HUDEP-2 (cell line): ENCODE data around the gene GABRA4.
A peak's percentile ranks its signal among the peaks of the same experiment; 100 is the strongest.

Experiments used
- DNase-seq, 76 experiments: peaks; one replicate each; lab custom pipeline; 2025; ENCODE audit not compliant: unreplicated experiment in 76 of 76; lab: John Stamatoyannopoulos, UW

Gene GABRA4

GRCh38 chr4:46980851-46981250 lies 12.5 kb downstream of the GABRA4 start:
- no peak for DNase-seq

- DNase-seq, result no peak
Measured at GRCh38 chr4:46979726-46980125, 13.7 kb downstream of the GABRA4 start.

- DNase-seq, result no peak
Measured at GRCh38 chr4:46979283-46979682, 14.1 kb downstream of the GABRA4 start.

- DNase-seq, result no peak
Measured at GRCh38 chr4:46977245-46977644, 16.1 kb downstream of the GABRA4 start.

GRCh38 chr4:46975812-46976553 lies 17.4 kb downstream of the GABRA4 start:
- no peak for DNase-seq

- no peak for DNase-seq
Measured at GRCh38 chr4:46974891-46975543, 18.4 kb downstream of the GABRA4 start.

GRCh38 chr4:46968847-46969246 lies 24.5 kb downstream of the GABRA4 start:
- DNase-seq, result no peak

- DNase-seq, result no peak
Measured at GRCh38 chr4:46967631-46968030, 25.8 kb downstream of the GABRA4 start.

GRCh38 chr4:46958742-46959488 lies 34.5 kb downstream of the GABRA4 start:
- no peak for DNase-seq

GRCh38 chr4:46956451-46956850 lies 36.9 kb downstream of the GABRA4 start:
- no peak for DNase-seq

GRCh38 chr4:46955601-46956000 lies 37.8 kb downstream of the GABRA4 start:
- DNase-seq, result no peak

- DNase-seq, result no peak
Measured at GRCh38 chr4:46954643-46955042, 38.7 kb downstream of the GABRA4 start.

- no peak for DNase-seq
Measured at GRCh38 chr4:46953564-46953963, 39.8 kb downstream of the GABRA4 start.

GRCh38 chr4:46952451-46952850 lies 40.9 kb downstream of the GABRA4 start:
- DNase-seq, result no peak

GRCh38 chr4:46950826-46951225 lies 42.6 kb downstream of the GABRA4 start:
- no peak for DNase-seq

- no peak for DNase-seq
Measured at GRCh38 chr4:46949822-46950221, 43.6 kb downstream of the GABRA4 start.

- DNase-seq, result no peak
Measured at GRCh38 chr4:46947541-46947940, 45.8 kb downstream of the GABRA4 start.

- no peak for DNase-seq
Measured at GRCh38 chr4:46946919-46947536, 46.4 kb downstream of the GABRA4 start.

GRCh38 chr4:46945062-46945461 lies 48.3 kb downstream of the GABRA4 start:
- DNase-seq, result no peak

GRCh38 chr4:46944345-46944744 lies 49.0 kb downstream of the GABRA4 start:
- DNase-seq, result no peak

GRCh38 chr4:46937493-46937892 lies 55.9 kb downstream of the GABRA4 start:
- DNase-seq, result peak in 1 of 76 experiments; percentile 7
